ENCODE results near the gene ZNF160.

The ZNF160 gene

GRCh38 chr19:53019684-53020083 lies 83.5 kb downstream of the ZNF160 start:
- in situ Hi-C loops (cut with HindIII; ENCODE audit: low sequenced_read_pairs): no loop called here
